HG03442 (cell line): ENCODE results near the gene TBX1.

ENCODE experiments used
- ATAC-seq: cut with Tn5 transposase; IDR thresholded peaks from one replicate; pipeline ENCODE4 v1.9.1; 2021; ENCODE audit warnings: mild to moderate bottlenecking, moderate library complexity; ENCODE audit not compliant: unreplicated experiment

TBX1 gene

DNA sequence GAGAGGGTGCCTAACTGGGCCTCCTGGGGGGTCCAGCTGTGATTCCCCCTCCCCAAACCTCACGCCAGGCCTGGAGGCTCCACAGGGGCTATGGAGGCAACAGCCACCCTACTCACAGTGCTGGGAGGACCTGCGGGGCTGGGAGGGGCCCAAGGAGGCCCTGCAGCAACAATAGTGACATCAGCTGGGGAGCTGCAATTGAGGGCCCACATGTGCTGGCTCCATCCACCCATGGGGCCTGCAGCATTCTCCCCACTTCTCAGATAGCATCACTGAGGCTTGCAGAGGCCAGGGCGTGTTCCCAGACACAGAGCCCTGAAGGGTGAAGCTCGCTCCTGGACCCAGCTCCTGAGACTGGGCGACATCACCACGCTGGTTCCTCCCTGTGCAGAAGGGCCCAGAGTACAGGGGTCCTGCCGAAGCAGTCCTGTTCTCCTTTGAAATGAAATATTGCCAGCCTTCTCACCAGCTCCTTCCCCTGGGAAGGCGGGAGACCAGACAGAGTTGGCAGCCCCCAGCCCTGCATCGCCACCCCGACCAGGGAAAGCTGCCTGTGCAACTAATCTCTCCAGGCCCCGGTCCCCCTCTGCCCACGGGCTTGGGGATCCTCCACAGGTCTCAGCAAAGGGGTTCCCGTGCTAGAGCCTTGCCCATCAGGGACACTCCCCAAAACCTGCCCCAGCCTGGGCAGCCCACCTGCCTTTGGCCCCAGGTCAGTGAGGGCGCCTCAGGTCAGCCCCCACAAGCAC lies 8.9 kb upstream of the TBX1 start:
- no peak for ATAC-seq

GRCh38 chr22:19753090-19753842 lies 7.3 kb upstream of the TBX1 start:
- ATAC-seq = no peak

DNA sequence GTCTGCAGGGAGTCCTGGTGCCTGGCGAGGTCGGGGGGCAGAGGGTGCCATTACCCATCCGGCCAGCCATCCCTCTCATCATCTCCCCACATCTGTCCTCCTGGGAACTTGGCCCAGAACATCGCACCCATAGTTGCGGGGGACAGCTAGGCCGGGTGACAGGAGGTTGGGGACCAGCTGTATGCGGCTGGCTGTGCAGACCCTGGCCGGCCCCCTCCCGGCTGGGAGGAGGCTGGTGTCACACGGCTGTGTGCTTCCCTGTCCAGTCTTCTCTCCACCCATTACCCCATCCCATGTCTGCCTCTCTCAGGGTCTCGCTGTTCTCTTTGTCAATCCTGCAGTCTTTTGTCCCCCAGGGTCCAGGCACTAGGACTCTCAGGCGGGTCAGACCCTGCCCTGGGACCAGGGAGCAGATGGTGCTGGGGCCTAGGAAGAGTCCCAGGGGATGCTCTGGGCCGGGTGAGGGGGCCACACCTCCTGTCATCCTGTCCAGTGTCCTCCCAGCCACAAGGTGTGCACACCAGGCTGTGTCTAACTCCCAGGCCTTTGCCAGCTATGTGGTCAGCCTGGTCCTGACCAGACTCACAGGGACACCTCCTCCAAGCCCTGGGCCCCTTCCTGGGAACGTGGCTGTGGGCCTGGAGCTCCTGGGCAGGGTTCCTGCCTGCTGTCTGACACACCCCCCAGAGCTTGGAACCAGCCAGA lies 6.4 kb upstream of the TBX1 start:
- no peak for ATAC-seq

- ATAC-seq = no peak
These were observed 5.9 kb upstream of the TBX1 start for GRCh38 chr22:19754701-19755144.

DNA sequence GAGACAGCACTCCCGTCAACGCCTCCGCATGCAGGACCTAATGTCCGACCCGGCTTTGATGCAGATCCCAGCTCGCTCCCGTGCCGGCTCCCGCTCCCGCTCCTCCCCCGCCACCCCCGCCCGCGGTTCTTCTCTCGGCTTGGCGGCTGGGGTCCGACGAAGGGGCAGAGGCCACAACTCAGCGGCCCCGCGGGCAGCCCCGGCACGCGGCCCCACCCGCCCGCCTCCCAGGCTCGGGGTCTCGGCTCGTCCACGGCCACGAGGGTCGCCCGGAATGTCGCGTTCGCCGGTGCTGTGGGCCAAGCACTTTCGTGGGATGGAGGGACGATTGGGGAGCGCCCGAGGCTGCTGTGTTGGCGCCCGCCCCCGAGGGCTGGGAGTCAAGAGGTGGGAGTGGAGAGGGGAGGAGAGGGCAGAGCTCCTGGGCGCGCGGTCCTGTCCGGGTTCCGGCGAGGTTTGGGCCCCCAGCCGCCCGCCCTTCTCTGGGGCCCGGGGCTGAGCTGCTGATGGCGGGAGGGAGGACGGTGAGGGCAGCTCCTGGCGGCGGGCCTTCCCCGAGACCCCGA lies 5.3 kb upstream of the TBX1 start:
- no peak for ATAC-seq

- no peak for ATAC-seq
These were observed 4.8 kb upstream of the TBX1 start for GRCh38 chr22:19755722-19756287.

DNA sequence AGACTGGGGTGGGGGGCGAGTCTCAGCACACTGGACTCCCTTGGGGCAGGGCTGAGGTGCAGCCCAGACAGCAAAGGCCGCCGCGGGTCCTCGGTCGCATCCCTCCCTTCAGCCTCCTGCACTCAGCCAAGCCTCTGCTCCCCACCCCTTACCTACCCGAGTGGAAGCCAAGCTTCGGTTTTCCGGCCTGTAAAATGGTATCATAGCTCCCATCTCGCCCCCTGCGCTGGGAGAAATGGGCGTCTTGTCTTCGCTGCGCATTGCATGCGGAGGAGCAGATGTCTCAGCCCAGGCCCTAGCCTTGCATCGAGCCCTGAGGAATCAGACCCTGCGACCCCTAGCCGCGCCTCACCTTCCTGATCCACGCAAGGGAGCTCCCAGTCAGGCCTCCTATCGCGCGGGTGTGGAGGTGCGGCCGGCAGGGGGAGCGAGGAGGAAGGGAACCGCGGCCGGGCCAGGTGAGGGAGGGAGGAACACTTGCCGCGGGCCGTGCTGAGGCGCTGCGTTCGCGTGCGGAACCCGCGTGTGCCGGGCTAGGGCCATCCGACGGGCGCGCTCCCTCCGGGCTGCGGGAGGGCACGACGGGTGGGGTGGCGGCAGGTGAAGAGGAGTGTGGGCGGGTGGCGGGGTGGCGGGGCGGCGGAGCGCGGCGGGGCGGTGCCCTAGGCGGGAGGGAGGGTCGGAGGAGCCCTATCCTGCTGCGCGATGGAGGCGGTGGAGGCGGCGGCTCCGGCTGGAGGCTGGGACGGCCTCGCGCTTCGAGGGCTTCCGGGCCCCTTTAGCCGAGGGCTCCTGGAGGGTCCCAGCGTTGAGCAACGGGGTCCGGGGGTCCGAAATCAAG lies 4.1 kb upstream of the TBX1 start:
- no peak for ATAC-seq

GRCh38 chr22:19757140-19757984 lies 3.2 kb upstream of the TBX1 start:
- no peak for ATAC-seq

DNA sequence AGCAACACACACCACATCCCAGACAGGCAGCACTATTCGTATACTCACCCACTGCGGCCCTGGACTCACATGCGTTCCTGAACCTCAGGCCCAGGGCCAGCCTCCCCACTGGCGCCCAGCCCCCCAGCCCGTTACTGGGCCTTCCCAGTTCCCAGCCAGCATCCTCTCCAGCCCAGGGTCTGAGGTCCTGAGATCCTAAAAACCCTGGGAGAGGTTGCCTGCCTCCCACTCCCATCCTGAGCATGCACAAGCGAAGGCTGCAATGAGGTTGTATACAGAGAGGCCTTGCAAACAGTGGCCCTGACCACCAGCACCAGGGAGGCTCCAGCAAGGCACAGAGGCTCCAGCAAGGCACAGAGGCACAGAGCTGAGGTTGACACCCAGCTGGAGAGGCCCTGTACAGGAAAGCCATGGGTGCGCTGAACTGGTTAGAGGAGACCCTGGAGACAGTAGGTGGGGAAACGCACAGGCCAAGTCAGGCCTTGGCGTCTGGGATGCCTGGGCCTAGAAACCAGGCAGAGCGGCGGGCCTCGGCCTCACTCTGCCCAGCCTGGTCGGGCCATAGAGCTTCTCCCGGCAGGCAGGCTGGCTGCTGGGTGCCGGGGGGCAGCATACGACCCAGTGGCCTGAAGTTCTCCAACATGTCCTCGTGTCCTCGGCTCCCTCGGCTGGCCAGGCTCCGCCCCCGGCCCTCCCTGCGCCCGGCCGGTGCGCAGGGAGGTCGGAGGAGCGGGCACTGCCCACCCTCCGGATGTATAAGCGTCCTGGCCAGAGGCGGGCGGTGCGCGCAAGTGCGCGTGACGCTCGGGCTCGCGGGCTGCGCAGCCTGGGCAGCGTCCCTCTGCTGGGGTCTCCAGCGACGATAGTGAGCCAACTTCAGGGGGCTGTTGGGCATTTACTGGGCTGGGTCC lies 2.3 kb upstream of the TBX1 start:
- no peak for ATAC-seq

GRCh38 chr22:19758896-19759426 lies 1.6 kb upstream of the TBX1 start:
- ATAC-seq = no peak

DNA sequence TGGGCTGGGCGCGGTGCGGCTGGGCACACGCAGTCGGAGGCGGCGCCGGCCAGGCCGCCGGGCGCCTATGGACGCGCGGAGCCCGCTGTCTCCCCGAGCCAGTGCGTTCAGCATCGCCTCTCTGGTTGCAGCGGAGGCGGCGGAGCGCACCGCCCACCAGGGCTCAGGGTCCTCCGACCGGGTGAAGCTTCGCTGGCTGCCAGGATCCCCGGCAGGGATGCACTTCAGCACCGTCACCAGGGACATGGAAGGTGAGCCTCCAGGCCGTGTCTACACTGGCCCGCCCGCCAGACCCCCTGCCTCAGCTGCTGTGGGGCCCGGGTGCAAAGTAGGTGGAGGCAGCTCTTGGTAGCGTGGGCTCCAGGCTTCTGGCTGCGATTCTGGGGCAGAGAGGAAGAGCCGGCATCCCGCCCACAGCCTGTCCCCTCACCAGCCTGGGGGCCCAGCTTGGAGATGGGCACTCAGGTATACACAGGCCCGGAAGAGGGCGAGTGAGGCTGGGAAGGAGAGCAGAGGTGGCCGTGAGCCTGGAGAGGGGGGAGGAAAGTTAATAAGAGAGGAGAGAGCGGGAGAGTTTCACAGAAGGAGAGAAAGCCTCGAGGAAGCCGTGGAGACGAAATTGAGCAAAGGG lies 1.0 kb upstream of the TBX1 start:
- no peak for ATAC-seq

DNA sequence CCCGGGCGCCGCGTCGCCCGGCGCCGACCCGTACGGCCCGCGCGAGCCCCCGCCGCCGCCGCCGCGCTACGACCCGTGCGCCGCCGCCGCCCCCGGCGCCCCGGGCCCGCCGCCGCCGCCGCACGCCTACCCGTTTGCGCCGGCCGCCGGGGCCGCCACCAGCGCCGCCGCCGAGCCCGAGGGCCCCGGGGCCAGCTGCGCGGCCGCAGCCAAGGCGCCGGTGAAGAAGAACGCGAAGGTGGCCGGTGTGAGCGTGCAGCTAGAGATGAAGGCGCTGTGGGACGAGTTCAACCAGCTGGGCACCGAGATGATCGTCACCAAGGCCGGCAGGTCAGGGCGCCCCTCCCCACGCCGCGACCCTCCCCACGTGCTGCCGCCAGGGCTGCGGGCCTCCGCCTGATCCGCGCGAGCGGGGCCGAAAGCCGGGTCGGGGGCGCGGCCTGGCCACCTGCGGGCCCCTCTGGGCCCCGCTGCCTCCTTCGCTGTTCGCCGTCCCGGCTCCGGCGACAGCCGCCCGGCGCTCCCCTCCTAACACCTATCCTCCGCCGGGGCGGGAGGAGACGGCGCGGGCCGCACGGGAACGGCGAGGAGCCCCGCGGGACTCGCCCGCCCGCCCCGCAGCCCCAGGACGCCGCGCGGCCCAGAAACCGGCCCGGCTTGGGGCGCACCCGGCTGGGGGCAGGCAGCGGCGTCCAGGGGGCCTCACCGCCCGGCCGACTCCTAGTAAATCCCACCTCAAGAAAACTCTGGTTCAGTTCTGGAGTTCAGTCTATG lies 560 bp downstream of the TBX1 start:
- no peak for ATAC-seq

DNA sequence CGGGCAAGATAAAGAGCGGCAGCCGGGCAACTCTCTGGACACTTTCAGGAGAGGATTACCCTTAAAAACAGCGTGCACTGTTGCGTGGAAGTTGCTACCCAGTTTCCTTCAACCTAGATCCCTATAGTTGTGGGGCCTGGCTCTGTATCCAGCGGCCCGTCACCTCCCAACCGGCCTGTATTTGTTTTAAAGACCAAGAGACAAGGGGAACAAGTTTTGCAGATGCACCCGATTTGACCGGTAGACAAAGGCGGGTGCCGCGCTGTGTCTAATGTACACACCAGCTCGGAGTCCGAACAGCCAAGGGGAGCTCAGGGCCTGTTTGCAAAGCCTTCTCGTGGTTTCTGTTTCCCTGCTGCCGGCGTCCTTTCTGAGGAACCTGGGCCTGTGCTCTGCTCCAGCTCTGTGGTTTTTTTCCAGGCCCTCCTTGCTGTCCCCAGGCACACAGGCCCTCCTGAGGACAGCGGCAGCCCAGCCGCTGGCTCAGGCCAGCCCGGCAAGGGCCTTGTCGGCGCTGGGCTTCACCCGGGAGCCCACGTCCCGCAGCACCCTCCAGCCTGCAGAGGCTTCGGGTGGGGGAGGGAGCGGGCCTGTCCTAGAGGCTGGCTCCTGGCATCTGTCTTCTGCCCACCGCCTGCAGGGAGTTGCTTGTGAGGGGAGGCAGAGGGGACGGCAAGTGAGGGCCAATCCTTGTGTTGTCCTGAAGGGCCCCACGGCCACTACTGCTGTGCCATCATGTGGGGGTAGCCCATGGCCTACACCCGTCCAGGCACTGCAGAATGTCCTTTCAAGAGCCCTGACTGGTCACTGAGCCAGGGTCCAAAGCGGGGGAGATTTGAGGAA lies 1.4 kb downstream of the TBX1 start:
- ATAC-seq = no peak

GRCh38 chr22:19762568-19763457 lies 2.2 kb downstream of the TBX1 start:
- ATAC-seq = no peak
